ENCODE results near the gene NUDT19.

- TF ChIP-seq CTCF (IDR thresholded peaks at IDR 0.05) (no peak), EP300 (IDR thresholded peaks at IDR 0.05; ENCODE audit: low read depth) (no peak), POLR2AphosphoS5 (IDR thresholded peaks at IDR 0.05) (no peak)
Measured at GRCh38 chr19:32720216-32720935, 28.8 kb downstream of the NUDT19 start.
